GM12801 (cell line): ENCODE results near the gene AKR7A3.

Experiments used
- TF ChIP-seq, protein P1 (sequence below): IDR thresholded peaks from one replicate; pipeline ENCODE4 v1.5.1; 2011; ENCODE audit warnings: control low read depth; ENCODE audit not compliant: insufficient read length; ENCODE audit errors: extremely low read depth

The AKR7A3 gene

DNA sequence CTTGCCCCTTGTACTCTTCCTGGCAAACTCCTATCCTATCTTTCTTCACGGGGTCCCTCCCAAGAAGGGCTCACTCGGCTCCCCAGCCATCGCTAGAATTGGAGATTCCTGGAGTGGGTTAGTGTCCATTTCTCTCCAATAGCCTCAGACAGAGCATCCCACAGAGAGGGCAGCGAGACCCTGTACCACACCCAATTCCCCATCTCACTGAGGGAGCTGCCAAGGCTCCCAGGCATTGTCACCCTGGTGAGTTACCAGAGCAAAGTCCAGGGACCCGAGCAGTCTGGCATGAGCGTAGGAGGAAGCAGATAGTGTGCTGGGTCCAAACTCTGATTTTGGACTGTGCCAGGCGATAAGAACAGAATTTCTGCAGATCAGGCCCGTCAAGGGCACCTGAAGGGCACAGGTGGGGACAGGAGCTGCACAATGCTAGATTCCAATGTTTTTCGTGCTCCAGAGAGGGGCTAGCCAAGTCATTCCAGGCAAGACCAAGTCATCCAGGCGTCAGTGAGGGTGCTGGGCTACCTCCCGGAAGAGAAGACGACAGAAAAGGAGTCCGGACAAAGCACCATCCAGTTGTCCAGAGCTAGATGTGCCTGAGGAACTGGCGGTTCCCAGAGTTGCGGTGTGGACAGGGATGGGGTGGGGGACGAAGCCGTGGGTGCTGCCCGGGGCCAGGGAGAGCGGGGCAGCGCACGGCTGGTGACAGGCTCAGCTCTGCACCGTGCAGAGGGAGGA is 15.3 kb downstream of the AKR7A3 start:
- TF ChIP-seq, protein P1, sequence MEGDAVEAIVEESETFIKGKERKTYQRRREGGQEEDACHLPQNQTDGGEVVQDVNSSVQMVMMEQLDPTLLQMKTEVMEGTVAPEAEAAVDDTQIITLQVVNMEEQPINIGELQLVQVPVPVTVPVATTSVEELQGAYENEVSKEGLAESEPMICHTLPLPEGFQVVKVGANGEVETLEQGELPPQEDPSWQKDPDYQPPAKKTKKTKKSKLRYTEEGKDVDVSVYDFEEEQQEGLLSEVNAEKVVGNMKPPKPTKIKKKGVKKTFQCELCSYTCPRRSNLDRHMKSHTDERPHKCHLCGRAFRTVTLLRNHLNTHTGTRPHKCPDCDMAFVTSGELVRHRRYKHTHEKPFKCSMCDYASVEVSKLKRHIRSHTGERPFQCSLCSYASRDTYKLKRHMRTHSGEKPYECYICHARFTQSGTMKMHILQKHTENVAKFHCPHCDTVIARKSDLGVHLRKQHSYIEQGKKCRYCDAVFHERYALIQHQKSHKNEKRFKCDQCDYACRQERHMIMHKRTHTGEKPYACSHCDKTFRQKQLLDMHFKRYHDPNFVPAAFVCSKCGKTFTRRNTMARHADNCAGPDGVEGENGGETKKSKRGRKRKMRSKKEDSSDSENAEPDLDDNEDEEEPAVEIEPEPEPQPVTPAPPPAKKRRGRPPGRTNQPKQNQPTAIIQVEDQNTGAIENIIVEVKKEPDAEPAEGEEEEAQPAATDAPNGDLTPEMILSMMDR = no peak

DNA sequence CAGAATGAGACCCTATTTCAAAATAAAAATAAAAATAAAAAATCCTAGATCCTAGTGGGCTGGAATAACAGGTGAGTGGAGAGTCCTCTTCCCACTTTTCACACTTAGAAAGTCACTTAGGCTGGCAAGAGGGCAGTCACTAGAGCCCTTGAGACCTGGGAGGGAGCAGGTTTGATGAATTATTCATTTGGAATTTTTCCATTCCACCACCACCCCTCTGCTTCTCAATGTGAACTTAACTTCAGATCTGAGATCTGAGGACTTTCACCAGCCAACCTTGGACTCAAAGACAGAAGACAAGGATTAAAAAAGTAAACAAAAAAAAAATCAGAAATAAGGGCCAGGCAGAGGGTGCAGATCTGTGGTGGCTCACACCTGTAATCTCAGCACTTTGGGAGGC is 16.5 kb downstream of the AKR7A3 start:
- TF ChIP-seq, protein P1 = no peak

DNA sequence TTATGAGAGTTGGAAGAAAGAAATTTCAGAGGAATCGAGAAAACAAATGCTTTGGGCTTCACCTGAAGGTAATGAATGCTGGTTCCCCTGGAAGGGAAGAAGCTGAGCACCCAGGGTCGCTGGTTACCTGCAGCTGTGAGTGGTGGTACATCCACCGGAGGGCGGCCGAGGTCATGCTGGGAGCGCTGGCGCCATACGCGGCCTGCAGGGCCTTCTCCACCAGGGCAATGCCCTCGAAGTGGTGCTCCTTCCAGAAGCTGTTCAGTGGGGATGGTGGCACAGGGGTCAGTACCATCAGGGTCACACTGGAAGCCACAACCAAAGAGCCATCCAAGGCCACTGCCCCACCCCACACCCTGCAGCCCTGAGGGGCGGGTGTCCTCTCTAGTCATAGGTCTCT is 20.1 kb downstream of the AKR7A3 start:
- TF ChIP-seq, protein P1 = no peak

DNA sequence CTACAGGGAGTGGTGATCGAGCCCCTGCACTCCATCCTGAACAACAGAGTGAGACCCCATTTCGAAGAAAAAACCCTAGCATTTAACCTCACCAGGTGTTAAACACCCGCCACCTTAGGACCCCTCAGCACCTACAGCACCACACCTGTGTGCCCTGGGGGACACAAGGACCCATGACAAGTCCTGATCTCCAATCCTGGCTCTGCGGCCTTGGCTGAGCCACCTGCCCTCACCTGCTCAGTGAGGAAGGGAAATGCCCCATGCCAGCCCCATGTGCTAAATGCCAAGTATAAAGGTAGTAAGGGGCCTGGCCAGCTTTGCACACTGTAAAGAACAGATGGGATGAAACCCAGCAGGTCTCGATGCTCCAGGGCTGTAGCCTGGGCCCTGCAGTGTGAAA is 25.8 kb downstream of the AKR7A3 start:
- TF ChIP-seq, protein P1 = no peak

DNA sequence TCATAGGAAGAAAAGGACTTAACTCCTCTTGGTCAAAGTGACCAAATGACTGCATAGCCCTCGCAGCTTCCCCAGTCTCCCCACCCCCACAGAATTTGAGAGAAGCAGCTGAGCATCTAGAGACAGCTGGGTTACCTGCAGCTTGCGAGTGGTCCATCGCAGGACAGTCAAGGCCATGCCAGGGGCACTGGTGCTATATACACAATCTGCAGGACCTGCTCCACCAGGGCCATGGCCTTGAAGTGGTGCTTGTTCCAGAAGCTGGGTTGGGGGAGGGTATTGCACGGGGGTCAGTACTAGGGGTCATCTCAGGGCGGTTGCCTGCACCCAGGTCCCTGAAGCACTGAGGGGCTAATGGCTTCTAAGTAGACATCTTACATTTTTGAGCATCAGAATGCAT is 26.5 kb downstream of the AKR7A3 start:
- TF ChIP-seq, protein P1 = no peak

DNA sequence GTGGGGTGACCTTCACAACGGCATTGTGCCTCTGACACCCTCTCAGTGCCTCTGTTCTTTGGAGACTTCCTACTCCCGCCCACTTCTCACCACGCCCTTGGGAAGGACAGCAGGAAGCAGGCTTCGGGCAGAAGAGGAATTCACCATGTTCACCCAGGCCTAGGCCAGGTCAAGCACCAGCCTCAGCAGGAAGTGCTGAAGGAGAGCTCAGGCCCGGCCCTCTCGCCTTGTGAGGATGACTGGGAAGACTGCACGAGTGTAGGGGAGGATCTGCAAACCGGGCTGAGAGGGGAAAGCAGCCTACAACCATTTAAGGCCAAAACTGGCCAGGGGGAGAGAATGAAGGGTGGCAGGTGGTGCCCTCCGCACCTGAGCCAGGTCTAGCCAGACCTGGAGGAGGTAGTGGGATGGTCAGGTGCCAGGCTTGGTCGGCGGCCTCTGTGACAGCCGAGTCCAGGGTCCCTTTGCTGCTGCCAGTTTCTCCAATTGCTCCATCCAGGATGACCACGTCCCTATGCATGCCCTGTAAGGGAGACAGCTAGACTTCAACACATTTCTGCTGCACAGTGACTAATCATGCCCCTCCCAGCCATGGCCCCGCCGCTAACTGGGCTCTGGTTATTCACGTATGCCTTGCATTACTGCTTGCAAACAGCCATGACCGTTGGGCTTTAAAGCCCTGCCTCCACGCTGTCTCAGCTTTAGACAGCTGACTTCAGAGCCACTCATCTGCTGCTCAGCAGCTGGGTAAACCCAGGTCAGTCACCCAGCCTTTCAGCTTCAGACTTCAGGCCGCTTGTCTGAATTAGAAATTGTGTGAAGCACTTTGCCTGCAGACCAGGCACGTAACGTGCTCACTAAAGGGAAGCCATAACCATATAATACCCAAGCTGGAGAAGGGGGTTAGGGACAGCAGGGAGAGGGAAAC is 28.1 kb downstream of the AKR7A3 start:
- TF ChIP-seq, protein P1 = no peak

DNA sequence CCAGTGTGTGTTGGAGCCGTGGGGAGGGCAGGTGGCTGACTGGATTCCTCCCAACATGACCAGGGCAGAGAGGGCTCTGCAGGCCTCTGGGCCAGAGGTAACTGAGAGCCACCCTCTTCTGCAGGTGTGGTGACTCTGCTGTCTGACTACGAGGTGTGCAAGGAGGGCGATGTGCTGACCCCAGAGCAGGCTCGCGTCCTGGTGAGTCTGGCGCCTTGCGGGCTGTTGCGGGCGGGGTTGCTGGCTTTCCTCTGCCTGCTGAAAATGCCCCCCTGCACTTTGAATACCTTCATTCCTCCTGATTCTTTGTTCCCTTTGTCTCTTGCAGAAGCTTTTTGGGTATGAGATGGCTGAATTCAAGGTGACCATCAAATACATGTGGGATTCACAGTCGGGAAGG is 30.2 kb downstream of the AKR7A3 start:
- TF ChIP-seq, protein P1 = no peak
